Endothelial cell of umbilical vein (primary cell): ENCODE data around the gene NOTCH2. TPM values are rescaled to one million over a fixed set of nuclear protein-coding genes. Genes with fewer than 3 reads are reported as not detected.

ENCODE experiments used
- BruUV-seq: library from RNA; stranded (reverse); fragments of 400-500 nt; replicated peaks from 2 replicates; lab custom pipeline; 2021; lab: Mats Ljungman, UMichigan
- CTCF ChIA-PET: fragments of 300-600, 350-600 bp; sonication (Branson Sonifier 250); formaldehyde crosslinking; loops from one replicate; lab custom pipeline; 2021; ENCODE audit warnings: antibody characterized with exemption, inconsistent platforms; lab: Charles Lee
- POLR2A ChIA-PET: fragments of 300-600, 350-600 bp; sonication (Branson Sonifier 250); formaldehyde crosslinking; loops from one replicate; lab custom pipeline; 2021; ENCODE audit warnings: antibody characterized with exemption, inconsistent platforms; lab: Charles Lee
- DNase-seq: peaks from one replicate; pipeline ENCODE4 v3.0.0-alpha.2; 2011; ENCODE audit warnings: low read depth, low spot score
- FAIRE-seq: peaks from 2 replicates; lab custom pipeline; 2011; peaks lifted over from hg19 to GRCh38; lab: Jason Lieb, UNC
- H2AFZ ChIP-seq: 2 replicates; pipeline ENCODE4 v1.6.0; 2012; ENCODE audit warnings: low read depth, low read length, control low read depth, inconsistent platforms
- H3K27ac ChIP-seq: 2 replicates; pipeline ENCODE4 v1.5.1; 2011; ENCODE audit warnings: low read depth, mild to moderate bottlenecking, control low read depth, low read length, moderate library complexity; ENCODE audit not compliant: insufficient read depth
- H3K27me3 ChIP-seq, 2 experiments: 2 replicates each; pipeline versions ENCODE4 v1.6.0 to v1.6.1; 2011; ENCODE audit warnings: low read length in 2 of 2, mixed read lengths in 1 of 2; ENCODE audit not compliant: control insufficient read depth in 2 of 2, insufficient read depth in 2 of 2
- H3K36me3 ChIP-seq, 2 experiments: 2 replicates in 1 of 2; 3 replicates in 1 of 2; pipeline ENCODE4 v1.5.1; 2011; ENCODE audit warnings: low read length in 2 of 2, mild to moderate bottlenecking in 1 of 2, moderate library complexity in 1 of 2; ENCODE audit not compliant: control insufficient read depth in 2 of 2, insufficient read depth in 2 of 2; ENCODE audit errors: extremely low read depth in 1 of 2
- H3K4me1 ChIP-seq: 3 replicates; pipeline ENCODE4 v1.5.1; 2011; ENCODE audit warnings: mild to moderate bottlenecking, low read length; ENCODE audit not compliant: control insufficient read depth, insufficient read depth; ENCODE audit errors: extremely low read depth
- H3K4me2 ChIP-seq: 2 replicates; pipeline ENCODE4 v1.6.1; 2011; ENCODE audit warnings: low read length, control low read depth, mixed read lengths; ENCODE audit not compliant: insufficient read depth
- H3K4me3 ChIP-seq, 3 experiments: fragments of 200-600 bp in 1 of 3; sonication (generic), shearing (Covaris generic) in 1 of 3; replicated peaks in 1 of 3; 2 replicates each; pipeline ENCODE4 v1.5.1; 2011 to 2016; ENCODE audit warnings: control low read depth in 3 of 3, low read length in 3 of 3, mild to moderate bottlenecking in 2 of 3, inconsistent platforms in 1 of 3, low read depth in 1 of 3, moderate library complexity in 1 of 3; ENCODE audit not compliant: insufficient read depth in 1 of 3
- H3K79me2 ChIP-seq: 2 replicates; pipeline ENCODE4 v1.6.0; 2012; ENCODE audit warnings: low read length, inconsistent platforms; ENCODE audit not compliant: control insufficient read depth, insufficient read depth
- H3K9ac ChIP-seq: replicated peaks from 2 replicates; pipeline ENCODE3; 2011; ENCODE audit warnings: low read length, control low read depth; ENCODE audit not compliant: insufficient read depth; ENCODE audit errors: extremely low read depth
- H3K9me1 ChIP-seq: replicated peaks from 3 replicates; pipeline ENCODE4 v1.6.0; 2011; ENCODE audit warnings: mild to moderate bottlenecking, low read length; ENCODE audit not compliant: control insufficient read depth, insufficient read depth; ENCODE audit errors: extremely low read depth
- H3K9me3 ChIP-seq: replicated peaks from 2 replicates; pipeline ENCODE4 v1.5.1; 2012; ENCODE audit warnings: low read length, inconsistent platforms; ENCODE audit not compliant: control insufficient read depth, insufficient read depth
- H4K20me1 ChIP-seq: replicated peaks from 2 replicates; pipeline ENCODE3; 2011; ENCODE audit warnings: mild to moderate bottlenecking, low read length; ENCODE audit not compliant: control insufficient read depth, insufficient read depth; ENCODE audit errors: extremely low read depth
- EZH2 ChIP-seq: IDR thresholded peaks from 2 replicates; pipeline ENCODE4 v1.6.1; 2012; ENCODE audit warnings: borderline replicate concordance, low read depth, mild to moderate bottlenecking, moderate library complexity, low read length, inconsistent platforms; ENCODE audit not compliant: severe bottlenecking
- FOS ChIP-seq: IDR thresholded peaks from 2 replicates; pipeline ENCODE4 v1.6.1; 2011; ENCODE audit warnings: mild to moderate bottlenecking, low read length, moderate library complexity, borderline replicate concordance; ENCODE audit not compliant: insufficient read depth
- GATA2 ChIP-seq: IDR thresholded peaks from 2 replicates; pipeline ENCODE4 v1.7.0; 2011; ENCODE audit warnings: low read depth, mild to moderate bottlenecking, moderate library complexity, mixed read lengths, low read length; ENCODE audit not compliant: insufficient read length, insufficient read depth
- JUN ChIP-seq: IDR thresholded peaks from 2 replicates; pipeline ENCODE4 v1.6.1; 2011; ENCODE audit warnings: borderline replicate concordance, low read depth; ENCODE audit not compliant: insufficient read length, insufficient read depth
- MYC ChIP-seq: IDR thresholded peaks from one replicate; pipeline ENCODE4 v1.6.1; 2011; ENCODE audit warnings: mild to moderate bottlenecking, low read depth, low read length
- POLR2A ChIP-seq: IDR thresholded peaks from 2 replicates; pipeline ENCODE4 v1.6.1; 2012; ENCODE audit warnings: low read depth, mild to moderate bottlenecking, control low read depth, low read length
- POLR2AphosphoS5 ChIP-seq: IDR thresholded peaks from 2 replicates; pipeline ENCODE4 v1.6.1; 2012; ENCODE audit warnings: low read depth, mild to moderate bottlenecking, control low read depth, low read length, moderate library complexity; ENCODE audit not compliant: insufficient read depth
- dilution Hi-C: fragments of 300-500 bp; cut with MboI; formaldehyde crosslinking; loops from one replicate; pipeline ENCODE4 v1.15.0; 2019; ENCODE audit warnings: low sequenced_read_pairs; ENCODE audit not compliant: extremely low pct_ligation_motif_present
- intact Hi-C: fragments of 100-400 bp; cut with micrococcal nuclease; formaldehyde crosslinking; loops from one replicate; pipeline ENCODE4 v1.10.0; 2022
- polyA plus RNA-seq, 4 experiments: library from polyadenylated mRNA; depleted of rRNA in 3 of 4; stranded (reverse) in 3 of 4; unstranded in 1 of 4; fragments of >200 nt; gene quantifications; 2 replicates each; pipeline versions ENCODE4 v1.2.1 to v1.2.3, GENCODE V29; 2011 to 2012; ENCODE audit warnings: missing spikeins in 1 of 4
- total RNA-seq: library from RNA; stranded (reverse); gene quantifications from 2 replicates; pipeline ENCODE4 v1.2.3, GENCODE V29; 2021
- TF ChIP-seq, protein P1 (sequence below): IDR thresholded peaks from 2 replicates; pipeline ENCODE4 v1.6.1; 2011; ENCODE audit not compliant: insufficient read depth, insufficient read length
- TF ChIP-seq, protein P2 (sequence below), 2 donors: IDR thresholded peaks; 1 replicate in 1 of 2; 2 replicates in 1 of 2; pipeline ENCODE4 v1.5.1; 2011; ENCODE audit warnings: low read length in 2 of 2, mild to moderate bottlenecking in 2 of 2, moderate library complexity in 2 of 2, control low read depth in 1 of 2, inconsistent platforms in 1 of 2, low read depth in 1 of 2; ENCODE audit not compliant: insufficient read depth in 1 of 2; ENCODE audit errors: extremely low read depth in 1 of 2

NOTCH2 gene
- total and polyA plus RNA-seq, 2 donors (not counting 3 experiments of a cell fraction or from before 2014, with no cell fraction given), result 14.3 to 49.1 TPM

DNA sequence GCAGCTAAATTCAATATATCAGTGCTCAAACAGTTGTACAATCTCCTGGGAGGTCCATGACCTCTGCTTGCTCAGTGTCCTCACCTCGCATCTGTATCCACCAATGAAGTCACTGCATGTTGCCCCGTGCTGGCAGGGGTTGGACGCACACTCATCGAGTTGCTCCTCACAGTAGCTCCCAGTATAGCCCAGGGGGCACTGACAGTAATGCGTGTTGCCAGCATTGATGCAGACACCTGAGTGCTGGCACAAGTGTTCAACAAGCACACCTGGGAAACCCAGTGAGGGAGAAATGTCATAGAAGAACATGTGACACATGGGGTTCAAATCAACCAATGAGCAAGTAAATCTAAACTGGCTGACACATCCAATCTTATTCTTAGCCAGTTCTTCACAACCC, 132.3 kb downstream of the NOTCH2 start:
- Histone ChIP-seq H3K4me3 (no peak overlapping the region), H3K9me3 (no peaks in the 10 kb centered on the region), H3K36me3 (peaks cover 0 to 4% of the 10 kb centered on the region in 2 experiments), H3K4me1 (no peaks in the 10 kb centered on the region), H4K20me1 (no peaks in the 10 kb centered on the region), H3K27me3 (no peaks in the 10 kb centered on the region), H3K9me1 (no peaks in the 10 kb centered on the region), H3K27ac (no peak overlapping the region), H3K9ac (no peak overlapping the region), H2AFZ (no peak overlapping the region), H3K4me2 (no peak overlapping the region), H3K79me2 (no peaks in the 10 kb centered on the region)
- TF ChIP-seq EZH2 (no peak), JUN (no peak), FOS (no peak), POLR2A (no peak), MYC (no peak), POLR2AphosphoS5 (no peak), GATA2 (no peak)
- TF ChIP-seq, protein P1, sequence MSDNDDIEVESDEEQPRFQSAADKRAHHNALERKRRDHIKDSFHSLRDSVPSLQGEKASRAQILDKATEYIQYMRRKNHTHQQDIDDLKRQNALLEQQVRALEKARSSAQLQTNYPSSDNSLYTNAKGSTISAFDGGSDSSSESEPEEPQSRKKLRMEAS, result no peak
- TF ChIP-seq, protein P2, sequence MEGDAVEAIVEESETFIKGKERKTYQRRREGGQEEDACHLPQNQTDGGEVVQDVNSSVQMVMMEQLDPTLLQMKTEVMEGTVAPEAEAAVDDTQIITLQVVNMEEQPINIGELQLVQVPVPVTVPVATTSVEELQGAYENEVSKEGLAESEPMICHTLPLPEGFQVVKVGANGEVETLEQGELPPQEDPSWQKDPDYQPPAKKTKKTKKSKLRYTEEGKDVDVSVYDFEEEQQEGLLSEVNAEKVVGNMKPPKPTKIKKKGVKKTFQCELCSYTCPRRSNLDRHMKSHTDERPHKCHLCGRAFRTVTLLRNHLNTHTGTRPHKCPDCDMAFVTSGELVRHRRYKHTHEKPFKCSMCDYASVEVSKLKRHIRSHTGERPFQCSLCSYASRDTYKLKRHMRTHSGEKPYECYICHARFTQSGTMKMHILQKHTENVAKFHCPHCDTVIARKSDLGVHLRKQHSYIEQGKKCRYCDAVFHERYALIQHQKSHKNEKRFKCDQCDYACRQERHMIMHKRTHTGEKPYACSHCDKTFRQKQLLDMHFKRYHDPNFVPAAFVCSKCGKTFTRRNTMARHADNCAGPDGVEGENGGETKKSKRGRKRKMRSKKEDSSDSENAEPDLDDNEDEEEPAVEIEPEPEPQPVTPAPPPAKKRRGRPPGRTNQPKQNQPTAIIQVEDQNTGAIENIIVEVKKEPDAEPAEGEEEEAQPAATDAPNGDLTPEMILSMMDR (IDR thresholded peaks at IDR 0.05; ENCODE audit: extremely low read depth in 1 of 2, insufficient read depth in 1 of 2, low read depth in 1 of 2, low read length in 2 of 2), result no peak
- no TSS peak for BruUV-seq
- FAIRE-seq (no peak), DNase-seq (no peak)
- ChIA-PET POLR2A (no interaction called here), CTCF (no interaction called here)
- intact Hi-C loops, result no loop called here
- dilution Hi-C loops, result no loop called here
